HEK293 (cell line): ENCODE measurements around the gene ATP8A2.

Experiments
- CTCF ChIA-PET: fragments of 350-600 bp; formaldehyde crosslinking; extraction: SDS; loops from one replicate; lab custom pipeline; 2021; ENCODE audit warnings: antibody characterized with exemption; lab: Yijun Ruan, JAX
- POLR2A ChIA-PET: fragments of 300-600 bp; formaldehyde crosslinking; extraction: SDS; loops from one replicate; lab custom pipeline; 2020; ENCODE audit warnings: antibody characterized with exemption, inconsistent platforms; lab: Yijun Ruan, JAX
- H3K27ac ChIP-seq: fragments of 200-500 bp; sonication (Bioruptor generic); 2 replicates; pipeline ENCODE4 v1.5.1; 2014; ENCODE audit warnings: low read depth, low read length, control low read depth, inconsistent platforms; ENCODE audit errors: extremely low read depth
- H3K36me3 ChIP-seq, 2 experiments: fragments of 200-500 bp in 1 of 2; sonication (Bioruptor generic) in 1 of 2; 1 replicate in 1 of 2; 2 replicates in 1 of 2; pipeline ENCODE4 v1.5.1; 2014 to 2017; ENCODE audit warnings: inconsistent platforms in 2 of 2, low read length in 2 of 2; ENCODE audit not compliant: control insufficient read depth in 2 of 2, insufficient read depth in 1 of 2
- H3K4me1 ChIP-seq: fragments of 200-500 bp; sonication (Bioruptor generic); 2 replicates; pipeline ENCODE4 v1.5.1; 2014; ENCODE audit warnings: mild to moderate bottlenecking, low read length, inconsistent platforms; ENCODE audit not compliant: control insufficient read depth, insufficient read depth
- H3K4me3 ChIP-seq: 2 replicates; pipeline ENCODE4 v1.5.1; 2011; ENCODE audit warnings: low read depth, mild to moderate bottlenecking, control low read depth, low read length, moderate library complexity
- H3K9me3 ChIP-seq: fragments of 200-500 bp; sonication (Bioruptor generic); 2 replicates; pipeline ENCODE4 v1.5.1; 2014; ENCODE audit warnings: low read depth, low read length, inconsistent platforms; ENCODE audit not compliant: control insufficient read depth, insufficient read depth
- MZF1 ChIP-seq: fragments of 450-650 bp; formaldehyde crosslinking; IDR thresholded peaks from 2 replicates; pipeline ENCODE4 v1.5.1; 2017; ENCODE audit warnings: missing biosample characterization, missing genetic modification characterization, borderline replicate concordance
- OSR2 ChIP-seq: fragments of 450-650 bp; formaldehyde crosslinking; IDR thresholded peaks from 2 replicates; pipeline ENCODE4 v1.5.1; 2016; ENCODE audit warnings: missing biosample characterization, missing genetic modification characterization
- PRDM6 ChIP-seq: fragments of 450-650 bp; formaldehyde crosslinking; IDR thresholded peaks from 2 replicates; pipeline ENCODE4 v1.5.1; 2017; ENCODE audit warnings: missing biosample characterization, missing genetic modification characterization
- SCRT2 ChIP-seq: fragments of 450-650 bp; formaldehyde crosslinking; IDR thresholded peaks from 2 replicates; pipeline ENCODE4 v1.5.1; 2016; ENCODE audit warnings: missing biosample characterization, missing genetic modification characterization
- TRIM28 ChIP-seq: IDR thresholded peaks from 2 replicates; pipeline ENCODE4 v1.6.1; 2011; ENCODE audit warnings: low read length, control low read depth, borderline replicate concordance
- ZBTB17 ChIP-seq: fragments of 450-650 bp; formaldehyde crosslinking; IDR thresholded peaks from 2 replicates; pipeline ENCODE4 v1.5.1; 2016; ENCODE audit warnings: missing biosample characterization, missing genetic modification characterization
- ZBTB48 ChIP-seq: fragments of 450-650 bp; formaldehyde crosslinking; IDR thresholded peaks from 2 replicates; pipeline ENCODE4 v1.5.1; 2016; ENCODE audit warnings: missing biosample characterization, missing genetic modification characterization
- ZEB2 ChIP-seq: fragments of 450-650 bp; formaldehyde crosslinking; IDR thresholded peaks from 2 replicates; pipeline ENCODE4 v1.5.1; 2016; ENCODE audit warnings: missing biosample characterization, missing genetic modification characterization
- ZFHX2 ChIP-seq: fragments of 450-650 bp; formaldehyde crosslinking; conservative IDR thresholded peaks from 2 replicates; pipeline ENCODE4 v1.5.1; 2016; ENCODE audit warnings: missing biosample characterization, missing genetic modification characterization
- ZNF24 ChIP-seq: fragments of 450-650 bp; formaldehyde crosslinking; IDR thresholded peaks from 2 replicates; pipeline ENCODE4 v1.5.1; 2016; ENCODE audit warnings: missing biosample characterization, missing genetic modification characterization
- ZNF292 ChIP-seq: fragments of 450-650 bp; formaldehyde crosslinking; IDR thresholded peaks from 2 replicates; pipeline ENCODE4 v1.5.1; 2016; ENCODE audit warnings: low read depth, missing biosample characterization, missing genetic modification characterization, borderline replicate concordance
- ZNF366 ChIP-seq: fragments of 450-650 bp; formaldehyde crosslinking; conservative IDR thresholded peaks from 2 replicates; pipeline ENCODE4 v1.5.1; 2016; ENCODE audit warnings: missing biosample characterization, missing genetic modification characterization
- ZXDB ChIP-seq: fragments of 450-650 bp; formaldehyde crosslinking; IDR thresholded peaks from 2 replicates; pipeline ENCODE4 v1.5.1; 2016; ENCODE audit warnings: missing biosample characterization, missing genetic modification characterization
- TF ChIP-seq, protein P1 (sequence below): fragments of 450-650 bp; formaldehyde crosslinking; IDR thresholded peaks from 2 replicates; pipeline ENCODE4 v1.5.1; 2016; ENCODE audit warnings: missing biosample characterization, missing genetic modification characterization
- TF ChIP-seq, protein P2 (sequence below): fragments of 450-650 bp; formaldehyde crosslinking; IDR thresholded peaks from 2 replicates; pipeline ENCODE4 v1.5.1; 2017; ENCODE audit warnings: missing biosample characterization, missing genetic modification characterization
- TF ChIP-seq, protein P3 (sequence below): fragments of 450-650 bp; formaldehyde crosslinking; IDR thresholded peaks from 2 replicates; pipeline ENCODE4 v1.5.1; 2016; ENCODE audit warnings: missing biosample characterization, missing genetic modification characterization
- TF ChIP-seq, protein P4 (sequence below): fragments of 450-650 bp; formaldehyde crosslinking; optimal IDR thresholded peaks from 2 replicates; pipeline ENCODE3; 2016; ENCODE audit warnings: missing biosample characterization, mild to moderate bottlenecking, missing genetic modification characterization
- TF ChIP-seq, protein P5 (sequence below): fragments of 450-650 bp; formaldehyde crosslinking; IDR thresholded peaks from 2 replicates; pipeline ENCODE4 v1.5.1; 2017; ENCODE audit warnings: missing biosample characterization, missing genetic modification characterization

ATP8A2 gene

DNA sequence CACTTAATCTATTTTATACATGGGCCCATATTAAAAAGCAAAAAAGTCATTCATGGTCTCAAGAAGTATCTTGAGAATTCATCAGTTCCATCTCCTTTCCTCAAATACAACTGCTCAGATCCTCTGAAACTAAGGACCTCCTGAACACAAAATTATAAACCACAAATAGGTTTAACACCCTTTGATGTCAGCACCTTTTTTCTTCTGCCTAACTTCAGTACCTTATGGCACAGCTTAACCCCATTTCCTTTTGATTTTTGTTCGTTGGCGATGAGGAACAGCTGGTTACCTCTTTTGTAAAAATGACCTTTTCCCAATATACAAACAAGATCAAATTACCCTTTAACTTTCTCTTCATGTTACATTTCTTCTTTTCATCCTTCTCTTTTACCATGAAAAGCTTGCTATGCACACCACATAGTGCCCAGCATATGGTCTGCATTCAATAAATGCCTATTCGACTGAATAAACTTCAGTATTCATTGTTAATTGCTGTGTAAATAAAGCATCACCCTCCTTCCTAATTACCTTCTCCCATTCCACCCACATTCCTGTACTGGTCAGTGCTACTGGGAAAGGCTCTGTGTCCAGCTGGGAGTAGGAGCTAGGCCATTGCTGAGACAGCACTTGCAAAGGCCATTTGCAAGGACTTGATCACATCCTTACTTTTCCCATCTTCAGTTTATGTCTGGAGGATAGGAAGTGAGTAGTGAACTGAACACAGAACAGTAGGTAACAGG lies 362.1 kb downstream of the ATP8A2 start:
- CTCF ChIA-PET, result interaction anchor here (0.6 kb wide), 1 partner anchor 1022 kb away, joined by 3 read pairs; no protein-coding TSS in a partner anchor
- TF ChIP-seq, protein P1, sequence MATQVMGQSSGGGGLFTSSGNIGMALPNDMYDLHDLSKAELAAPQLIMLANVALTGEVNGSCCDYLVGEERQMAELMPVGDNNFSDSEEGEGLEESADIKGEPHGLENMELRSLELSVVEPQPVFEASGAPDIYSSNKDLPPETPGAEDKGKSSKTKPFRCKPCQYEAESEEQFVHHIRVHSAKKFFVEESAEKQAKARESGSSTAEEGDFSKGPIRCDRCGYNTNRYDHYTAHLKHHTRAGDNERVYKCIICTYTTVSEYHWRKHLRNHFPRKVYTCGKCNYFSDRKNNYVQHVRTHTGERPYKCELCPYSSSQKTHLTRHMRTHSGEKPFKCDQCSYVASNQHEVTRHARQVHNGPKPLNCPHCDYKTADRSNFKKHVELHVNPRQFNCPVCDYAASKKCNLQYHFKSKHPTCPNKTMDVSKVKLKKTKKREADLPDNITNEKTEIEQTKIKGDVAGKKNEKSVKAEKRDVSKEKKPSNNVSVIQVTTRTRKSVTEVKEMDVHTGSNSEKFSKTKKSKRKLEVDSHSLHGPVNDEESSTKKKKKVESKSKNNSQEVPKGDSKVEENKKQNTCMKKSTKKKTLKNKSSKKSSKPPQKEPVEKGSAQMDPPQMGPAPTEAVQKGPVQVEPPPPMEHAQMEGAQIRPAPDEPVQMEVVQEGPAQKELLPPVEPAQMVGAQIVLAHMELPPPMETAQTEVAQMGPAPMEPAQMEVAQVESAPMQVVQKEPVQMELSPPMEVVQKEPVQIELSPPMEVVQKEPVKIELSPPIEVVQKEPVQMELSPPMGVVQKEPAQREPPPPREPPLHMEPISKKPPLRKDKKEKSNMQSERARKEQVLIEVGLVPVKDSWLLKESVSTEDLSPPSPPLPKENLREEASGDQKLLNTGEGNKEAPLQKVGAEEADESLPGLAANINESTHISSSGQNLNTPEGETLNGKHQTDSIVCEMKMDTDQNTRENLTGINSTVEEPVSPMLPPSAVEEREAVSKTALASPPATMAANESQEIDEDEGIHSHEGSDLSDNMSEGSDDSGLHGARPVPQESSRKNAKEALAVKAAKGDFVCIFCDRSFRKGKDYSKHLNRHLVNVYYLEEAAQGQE, result no peak
- TF ChIP-seq ZFHX2 (tag by site-specific recombination) (no peak), ZNF366 (tag by site-specific recombination) (no peak)
- TF ChIP-seq, protein P2, sequence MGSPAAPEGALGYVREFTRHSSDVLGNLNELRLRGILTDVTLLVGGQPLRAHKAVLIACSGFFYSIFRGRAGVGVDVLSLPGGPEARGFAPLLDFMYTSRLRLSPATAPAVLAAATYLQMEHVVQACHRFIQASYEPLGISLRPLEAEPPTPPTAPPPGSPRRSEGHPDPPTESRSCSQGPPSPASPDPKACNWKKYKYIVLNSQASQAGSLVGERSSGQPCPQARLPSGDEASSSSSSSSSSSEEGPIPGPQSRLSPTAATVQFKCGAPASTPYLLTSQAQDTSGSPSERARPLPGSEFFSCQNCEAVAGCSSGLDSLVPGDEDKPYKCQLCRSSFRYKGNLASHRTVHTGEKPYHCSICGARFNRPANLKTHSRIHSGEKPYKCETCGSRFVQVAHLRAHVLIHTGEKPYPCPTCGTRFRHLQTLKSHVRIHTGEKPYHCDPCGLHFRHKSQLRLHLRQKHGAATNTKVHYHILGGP (tag by site-specific recombination), result no peak
- TF ChIP-seq, protein P3, sequence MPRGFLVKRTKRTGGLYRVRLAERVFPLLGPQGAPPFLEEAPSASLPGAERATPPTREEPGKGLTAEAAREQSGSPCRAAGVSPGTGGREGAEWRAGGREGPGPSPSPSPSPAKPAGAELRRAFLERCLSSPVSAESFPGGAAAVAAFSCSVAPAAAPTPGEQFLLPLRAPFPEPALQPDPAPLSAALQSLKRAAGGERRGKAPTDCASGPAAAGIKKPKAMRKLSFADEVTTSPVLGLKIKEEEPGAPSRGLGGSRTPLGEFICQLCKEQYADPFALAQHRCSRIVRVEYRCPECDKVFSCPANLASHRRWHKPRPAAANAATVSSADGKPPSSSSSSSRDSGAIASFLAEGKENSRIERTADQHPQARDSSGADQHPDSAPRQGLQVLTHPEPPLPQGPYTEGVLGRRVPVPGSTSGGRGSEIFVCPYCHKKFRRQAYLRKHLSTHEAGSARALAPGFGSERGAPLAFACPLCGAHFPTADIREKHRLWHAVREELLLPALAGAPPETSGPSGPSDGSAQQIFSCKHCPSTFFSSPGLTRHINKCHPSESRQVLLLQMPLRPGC (tag by site-specific recombination), result 0 out of 2 replicates have a peak, but pooled peaks have one; percentile 20
- H3K27ac ChIP-seq, result no peak overlapping the region
- H3K4me1 ChIP-seq, result peaks cover 7% of the 10 kb centered on the region
- no peaks in the 10 kb centered on the region for H3K9me3 ChIP-seq
- no peaks in the 10 kb centered on the region for H3K36me3 ChIP-seq
- H3K4me3 ChIP-seq, result no peak overlapping the region
- POLR2A ChIA-PET, result no interaction called here

- Histone ChIP-seq H3K4me1 (peaks cover 10% of the 10 kb centered on the region), H3K36me3 (no peaks in the 10 kb centered on the region), H3K9me3 (no peaks in the 10 kb centered on the region), H3K27ac (peak overlapping the region; percentile 24; the same call in 1 of the 2 replicates), H3K4me3 (no peak overlapping the region)
- POLR2A ChIA-PET, result no interaction called here
- CTCF ChIA-PET, result interaction anchor here (0.6 kb wide), 1 partner anchor 513 kb away, joined by 6 read pairs; no protein-coding TSS in a partner anchor
- TF ChIP-seq PRDM6 (tag by site-specific recombination), result 0 out of 2 replicates have a peak, but pooled peaks have one; percentile 17
- TF ChIP-seq, protein P2 (tag by site-specific recombination), result no peak
- peak; percentile 15; the same call in 1 of the 2 replicates for TF ChIP-seq TRIM28
- TF ChIP-seq, protein P4, sequence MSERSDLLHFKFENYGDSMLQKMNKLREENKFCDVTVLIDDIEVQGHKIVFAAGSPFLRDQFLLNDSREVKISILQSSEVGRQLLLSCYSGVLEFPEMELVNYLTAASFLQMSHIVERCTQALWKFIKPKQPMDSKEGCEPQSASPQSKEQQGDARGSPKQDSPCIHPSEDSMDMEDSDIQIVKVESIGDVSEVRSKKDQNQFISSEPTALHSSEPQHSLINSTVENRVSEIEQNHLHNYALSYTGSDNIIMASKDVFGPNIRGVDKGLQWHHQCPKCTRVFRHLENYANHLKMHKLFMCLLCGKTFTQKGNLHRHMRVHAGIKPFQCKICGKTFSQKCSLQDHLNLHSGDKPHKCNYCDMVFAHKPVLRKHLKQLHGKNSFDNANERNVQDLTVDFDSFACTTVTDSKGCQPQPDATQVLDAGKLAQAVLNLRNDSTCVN (tag by site-specific recombination), result no peak
- TF ChIP-seq MZF1 (tag by site-specific recombination), result no peak
- TF ChIP-seq, protein P5, sequence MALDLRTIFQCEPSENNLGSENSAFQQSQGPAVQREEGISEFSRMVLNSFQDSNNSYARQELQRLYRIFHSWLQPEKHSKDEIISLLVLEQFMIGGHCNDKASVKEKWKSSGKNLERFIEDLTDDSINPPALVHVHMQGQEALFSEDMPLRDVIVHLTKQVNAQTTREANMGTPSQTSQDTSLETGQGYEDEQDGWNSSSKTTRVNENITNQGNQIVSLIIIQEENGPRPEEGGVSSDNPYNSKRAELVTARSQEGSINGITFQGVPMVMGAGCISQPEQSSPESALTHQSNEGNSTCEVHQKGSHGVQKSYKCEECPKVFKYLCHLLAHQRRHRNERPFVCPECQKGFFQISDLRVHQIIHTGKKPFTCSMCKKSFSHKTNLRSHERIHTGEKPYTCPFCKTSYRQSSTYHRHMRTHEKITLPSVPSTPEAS (tag by site-specific recombination), result no peak
- no peak for TF ChIP-seq ZNF292 (tag by site-specific recombination)
- no peak for TF ChIP-seq OSR2 (tag by site-specific recombination)
- TF ChIP-seq SCRT2 (tag by site-specific recombination), result no peak
- peak; percentile 46 for TF ChIP-seq ZFHX2 (tag by site-specific recombination)
- no peak for TF ChIP-seq ZBTB17 (tag by site-specific recombination)
- no peak for TF ChIP-seq ZNF24 (tag by site-specific recombination)
- TF ChIP-seq ZXDB (tag by site-specific recombination), result 0 out of 2 replicates have a peak, but pooled peaks have one; percentile 18
- TF ChIP-seq ZBTB48 (tag by site-specific recombination), result no peak
- TF ChIP-seq ZEB2 (tag by site-specific recombination), result peak; percentile 31; the same call in 1 of the 2 replicates
Measured at GRCh38 chr13:25738342-25739196, 366.8 kb downstream of the ATP8A2 start.
